GOT3 (cell line): ENCODE results near the gene NRG2.

Source experiments
- DNase-seq: peaks from one replicate; lab custom pipeline; 2025; ENCODE audit warnings: mixed read lengths; lab: John Stamatoyannopoulos, UW

NRG2 gene

DNA sequence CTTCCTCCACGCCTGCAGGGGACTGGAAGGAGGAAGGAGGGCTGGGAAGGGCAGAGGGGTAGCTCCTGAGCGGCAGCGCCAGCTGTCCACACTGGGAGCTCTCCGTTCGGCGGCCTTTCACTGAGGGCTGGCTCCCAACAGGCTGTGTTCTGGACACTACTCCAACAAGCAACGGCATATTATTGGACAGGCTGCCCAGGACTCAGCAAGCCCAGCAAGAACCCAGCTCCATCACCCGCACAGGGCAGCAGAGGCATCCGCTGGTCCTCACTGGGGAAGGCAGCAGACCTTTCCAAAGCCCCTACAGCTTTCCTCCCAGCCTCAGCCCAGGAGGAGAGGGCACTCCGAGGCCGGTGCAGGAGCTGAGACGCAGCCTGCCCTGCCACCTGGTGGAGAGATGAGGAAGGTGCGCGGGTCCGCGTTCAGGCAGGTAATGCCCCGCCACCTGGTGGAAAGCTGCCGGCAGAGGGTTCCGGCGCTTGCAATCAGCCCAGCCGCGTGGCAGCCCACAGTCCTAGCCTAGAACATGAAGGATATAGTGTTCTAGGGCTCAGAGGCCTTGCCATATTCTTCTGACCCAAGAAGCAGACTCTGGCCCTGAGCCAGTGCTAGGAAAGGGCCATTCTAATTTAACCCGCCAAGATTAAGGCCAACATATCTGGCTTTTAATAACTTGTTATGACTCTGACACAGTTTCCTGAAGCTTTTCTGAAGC is 74.4 kb downstream of the NRG2 start:
- peak; percentile 47 for DNase-seq

DNA sequence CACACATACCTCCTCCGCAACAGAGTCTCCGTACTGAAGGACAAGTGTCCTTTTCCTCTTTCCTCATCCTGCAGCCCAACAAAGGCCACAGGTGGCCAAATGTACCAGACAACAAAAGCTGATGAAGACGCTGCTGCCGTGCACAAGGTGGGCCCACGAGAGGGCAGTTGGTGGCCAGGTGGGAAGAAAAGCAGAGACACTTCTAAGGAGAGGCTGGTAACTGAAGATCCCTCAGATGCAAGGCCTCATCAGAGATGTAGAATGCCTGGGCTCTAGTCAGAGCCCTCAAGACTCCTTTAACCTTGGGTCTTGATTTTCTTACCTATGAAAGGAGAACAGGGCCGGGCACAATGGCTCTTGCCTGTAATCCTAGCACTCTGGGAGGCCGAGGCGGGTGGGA is 75.7 kb downstream of the NRG2 start:
- DNase-seq = no peak

DNA sequence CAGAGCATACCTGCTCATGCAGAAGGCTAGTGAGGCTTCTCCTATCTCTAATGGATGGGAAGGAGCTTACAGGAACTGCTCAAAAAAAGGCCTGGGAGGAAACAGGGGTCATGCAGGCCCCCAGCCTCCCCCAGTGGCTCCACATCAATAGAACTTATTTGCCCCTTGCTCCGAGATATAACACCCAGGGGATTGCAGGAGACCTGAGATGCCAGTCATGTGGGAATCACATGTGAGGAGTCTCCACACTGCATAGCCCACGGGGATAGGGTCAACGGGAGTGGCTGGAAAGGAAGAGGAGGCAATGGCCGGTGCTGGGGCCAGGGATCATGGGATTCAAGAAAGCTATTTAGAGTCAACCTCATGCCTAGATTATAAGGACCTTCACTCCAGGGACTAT is 76.2 kb downstream of the NRG2 start:
- DNase-seq = no peak

DNA sequence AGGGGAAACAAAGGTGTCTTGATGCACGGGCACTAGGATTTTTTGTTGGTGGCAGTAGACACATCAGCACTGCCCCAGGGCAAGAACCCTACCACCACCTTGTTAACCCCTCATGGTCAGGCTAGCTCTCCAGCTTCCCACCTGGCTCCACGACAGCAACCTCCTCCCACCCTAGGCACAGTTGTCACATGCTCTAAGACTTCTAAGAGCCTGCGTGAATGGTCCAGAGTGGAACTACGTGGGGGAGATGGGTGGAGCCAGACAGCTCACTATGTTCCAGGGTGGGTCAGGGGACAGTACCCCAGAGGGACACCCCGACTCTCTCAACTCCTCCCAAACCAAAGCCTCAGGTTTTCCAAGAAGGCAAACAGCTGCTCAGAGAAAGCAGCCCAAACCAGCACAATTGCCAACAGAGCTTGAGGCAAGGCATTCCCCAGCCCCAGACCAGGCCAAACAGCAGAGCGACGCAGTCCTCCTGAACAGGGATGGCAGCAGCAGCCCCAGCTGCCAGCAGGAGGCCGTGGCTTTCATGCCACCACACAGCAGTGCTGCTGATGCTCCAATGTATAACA is 78.0 kb downstream of the NRG2 start:
- DNase-seq = no peak

DNA sequence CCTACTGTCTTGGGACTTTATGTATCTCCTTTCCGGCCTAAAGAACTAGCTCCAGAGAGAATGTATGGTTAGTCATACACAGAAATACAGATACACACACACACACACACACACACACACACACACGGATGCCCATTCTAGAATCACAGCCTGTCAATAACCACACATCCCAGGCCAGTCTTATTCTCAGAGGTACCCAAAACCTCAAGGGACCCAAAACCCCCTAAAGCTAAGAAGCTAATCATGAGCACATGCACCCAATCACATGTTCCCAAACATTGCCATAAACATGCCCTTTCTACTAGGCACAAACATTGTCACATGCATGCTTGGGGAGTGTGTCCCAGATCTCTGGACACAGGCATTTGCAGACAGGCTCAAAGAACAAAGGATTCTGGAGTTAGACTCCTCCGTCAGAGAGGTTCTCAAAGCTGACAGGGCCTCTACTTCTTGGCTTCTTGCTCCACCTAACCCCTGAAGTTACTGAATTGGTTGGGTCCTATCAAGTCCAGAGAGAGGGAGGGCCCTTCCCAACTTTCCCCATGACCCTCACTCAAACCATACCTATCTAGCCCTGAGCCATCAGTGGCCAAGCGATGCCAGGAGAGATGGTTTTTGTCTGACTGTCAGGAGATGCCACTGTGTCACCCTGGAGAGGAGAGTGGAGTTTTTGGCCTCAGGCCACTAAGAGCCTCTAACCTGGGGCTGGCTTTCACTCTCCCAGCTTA is 78.7 kb downstream of the NRG2 start:
- DNase-seq = no peak

DNA sequence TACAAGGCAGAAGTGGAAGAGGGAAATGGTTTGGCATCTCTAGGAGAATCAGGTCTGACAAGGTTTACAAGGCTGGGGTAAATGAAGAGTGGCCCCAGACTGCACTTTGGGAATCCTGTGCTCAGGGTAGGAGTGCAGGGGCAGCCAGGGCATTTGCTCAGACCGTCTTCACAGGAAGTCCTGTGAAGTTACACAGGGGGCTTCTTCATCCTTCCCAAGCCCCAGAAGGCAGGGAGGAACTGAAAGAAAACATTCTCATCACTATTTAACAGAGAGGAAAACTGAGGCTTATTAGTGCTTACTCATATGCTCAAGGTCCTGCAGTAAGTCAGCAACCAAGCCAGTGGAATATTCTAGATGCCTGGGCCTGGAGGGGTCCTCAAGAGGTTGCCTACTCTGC is 80.7 kb downstream of the NRG2 start:
- DNase-seq = no peak

DNA sequence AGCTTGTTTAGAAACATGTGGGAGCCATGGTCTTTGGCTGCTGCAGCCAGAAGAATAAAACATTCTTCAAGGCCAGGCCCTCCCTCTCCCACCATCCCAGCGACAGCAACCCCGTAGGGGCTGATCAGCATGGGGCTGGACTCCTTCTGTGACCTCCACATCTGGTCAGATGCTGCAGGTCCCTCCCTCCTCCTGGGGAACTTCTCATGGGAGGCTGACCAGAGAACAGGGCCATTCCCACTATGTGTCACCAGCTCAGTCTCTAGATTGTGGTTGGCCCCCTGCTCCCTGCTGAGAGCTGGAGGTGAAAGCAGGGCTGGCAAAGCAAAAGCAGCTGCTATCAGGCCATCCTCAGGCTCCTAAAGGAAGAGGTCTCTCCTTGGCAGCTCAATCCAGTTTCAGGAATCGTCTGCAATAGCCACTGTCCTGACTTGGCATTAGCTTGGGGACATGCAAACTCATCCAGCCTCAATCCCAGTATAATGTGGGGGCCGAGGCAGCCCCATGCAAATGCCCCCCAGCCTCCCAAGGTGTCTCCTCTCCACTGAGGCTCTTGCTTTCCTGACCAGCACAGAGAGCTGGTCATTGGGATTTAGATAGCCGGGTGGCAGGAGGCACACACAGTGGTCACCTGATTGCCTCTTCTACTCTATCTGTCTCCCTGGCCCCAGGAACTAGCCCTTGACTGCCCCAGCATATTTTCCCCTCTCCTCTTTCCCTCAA is 81.5 kb downstream of the NRG2 start:
- no peak for DNase-seq

DNA sequence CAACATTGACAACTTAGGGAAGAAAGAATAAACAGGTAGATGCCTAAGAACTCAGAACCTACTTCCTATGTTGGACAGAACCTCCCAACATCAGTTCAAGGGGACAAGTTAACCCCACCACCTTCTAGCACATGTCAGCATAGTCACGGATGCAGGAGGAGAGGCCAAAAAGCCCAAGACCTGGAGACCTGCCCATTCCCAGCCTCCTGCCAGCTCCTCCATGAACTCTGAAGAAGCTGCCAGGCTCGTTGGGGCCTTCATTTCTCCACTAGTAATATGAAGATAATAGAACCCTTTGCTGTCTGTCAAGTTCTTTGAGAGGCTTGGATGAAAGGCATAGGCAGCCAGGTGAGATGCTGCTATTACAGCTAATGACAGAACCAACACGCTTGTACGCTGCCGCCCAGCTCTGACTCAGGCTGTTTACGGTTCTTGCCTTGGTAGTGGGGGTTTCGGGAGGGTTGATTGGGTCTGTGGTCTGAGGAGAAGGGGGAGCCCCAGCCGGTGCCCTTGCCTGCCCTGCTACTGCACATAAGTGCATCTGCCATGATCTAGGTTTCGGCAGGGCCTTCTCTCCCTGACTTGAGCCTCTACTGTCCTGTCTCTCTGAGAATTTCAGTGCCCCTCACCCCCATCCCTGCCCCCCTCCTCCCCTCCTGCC is 82.2 kb downstream of the NRG2 start:
- no peak for DNase-seq

DNA sequence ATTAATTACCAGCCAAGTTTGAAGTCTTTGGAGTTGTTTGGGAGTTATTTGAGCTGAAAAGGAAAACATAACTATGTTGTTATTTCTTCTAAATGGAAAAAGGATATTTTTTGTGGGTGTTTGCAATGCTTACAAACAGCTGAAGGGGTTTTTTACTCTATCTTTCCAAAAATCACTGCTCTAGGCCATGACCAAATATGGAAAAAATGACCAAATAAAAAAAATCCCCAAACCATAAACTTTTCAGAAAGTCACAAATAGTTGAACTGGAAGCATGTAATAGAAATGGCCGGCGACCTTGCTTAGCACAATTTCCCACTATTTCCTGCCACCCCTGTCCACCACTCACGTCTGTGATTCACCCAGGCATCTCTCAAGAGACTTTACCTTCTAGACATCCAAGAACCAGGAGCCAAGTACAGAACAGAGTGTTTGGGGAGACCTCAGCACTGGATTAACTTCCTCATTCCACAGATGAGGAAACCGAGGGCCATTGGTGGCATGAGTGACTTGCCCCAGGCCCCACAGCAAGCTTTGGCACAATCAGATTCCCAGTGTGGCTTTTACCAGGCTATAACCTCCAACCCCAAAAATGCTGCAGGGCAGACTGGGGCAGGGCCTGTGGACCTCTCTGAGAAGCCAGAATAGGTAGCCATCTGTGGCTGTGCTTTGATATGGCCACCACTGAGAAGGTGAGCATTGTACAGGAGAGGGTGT is 84.5 kb downstream of the NRG2 start:
- no peak for DNase-seq

DNA sequence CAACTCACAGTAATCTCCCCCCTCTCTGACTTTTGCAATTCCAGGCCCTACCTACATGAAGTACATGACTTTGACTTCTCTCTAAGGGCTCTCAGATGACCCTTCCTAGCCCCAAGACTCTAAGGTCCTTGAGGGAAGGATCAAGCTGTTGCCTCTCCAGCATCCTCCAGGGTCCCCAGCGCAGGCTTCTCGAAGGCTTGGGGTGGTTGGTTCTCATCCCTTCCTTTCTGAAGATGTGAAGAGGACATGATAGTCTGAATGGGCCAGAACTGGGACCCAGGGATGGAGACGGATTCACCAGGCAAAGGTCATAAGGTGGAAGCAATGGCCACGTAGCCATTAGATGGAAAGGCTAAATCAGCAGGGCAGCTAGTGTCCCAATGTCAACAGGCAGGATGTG is 86.8 kb downstream of the NRG2 start:
- DNase-seq = no peak

DNA sequence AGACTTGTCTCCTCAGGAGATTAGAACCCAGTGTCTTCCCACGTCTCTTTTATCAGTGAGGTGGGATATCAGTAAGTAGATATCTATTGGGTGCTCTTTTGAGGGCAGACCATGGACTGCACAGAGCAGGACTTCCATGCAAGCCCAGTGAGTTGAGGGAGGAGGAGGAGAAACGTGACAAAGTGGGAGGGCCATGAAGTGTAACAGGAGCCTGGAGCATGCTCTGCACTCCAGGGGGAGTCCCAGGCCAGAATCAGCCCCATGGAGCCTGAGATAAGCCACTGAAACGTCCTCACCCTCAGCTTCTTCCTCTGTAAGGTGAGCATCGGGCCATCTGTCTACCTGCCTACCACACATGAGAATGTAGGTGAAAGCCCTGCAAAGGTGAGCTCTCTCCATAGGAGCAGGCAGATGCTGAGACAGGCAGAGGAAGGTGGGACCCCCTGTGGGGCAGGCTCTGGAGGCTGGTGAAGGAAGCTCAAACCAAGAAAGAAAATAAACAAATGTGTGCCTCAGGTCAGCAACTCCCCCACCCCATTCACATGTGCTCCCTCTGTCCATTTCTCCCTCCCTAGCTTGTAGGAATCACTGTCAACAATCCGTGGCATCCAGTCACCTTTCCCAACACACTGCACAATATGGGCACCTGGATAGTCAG is 87.4 kb downstream of the NRG2 start:
- DNase-seq = no peak

DNA sequence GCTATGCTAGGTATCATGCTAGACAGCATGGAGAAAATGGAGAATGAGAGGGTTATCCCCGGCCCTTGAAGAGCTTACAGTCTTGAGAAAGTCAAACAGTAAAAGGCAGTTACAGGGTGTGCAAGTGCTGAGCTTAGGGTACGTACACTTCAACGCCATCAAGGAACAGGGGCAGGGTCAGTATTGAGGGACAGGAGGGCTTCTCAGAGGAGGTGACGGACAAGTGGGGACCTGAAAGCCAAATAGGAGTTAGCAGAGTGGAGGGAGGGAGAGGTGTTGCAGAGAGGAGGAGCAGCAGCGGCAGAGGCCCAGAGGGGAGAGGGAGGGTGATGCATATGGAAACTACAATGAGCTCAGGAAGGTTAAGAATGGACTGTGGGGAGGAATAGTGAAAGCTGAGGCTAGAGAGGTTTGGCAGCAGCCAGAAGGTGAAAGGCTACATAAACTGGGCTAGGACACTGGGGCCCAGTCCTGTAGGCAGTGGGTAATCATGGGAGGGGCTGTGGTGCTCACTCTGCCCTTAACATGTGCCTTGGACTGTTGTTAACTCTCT is 88.0 kb downstream of the NRG2 start:
- DNase-seq = no peak

DNA sequence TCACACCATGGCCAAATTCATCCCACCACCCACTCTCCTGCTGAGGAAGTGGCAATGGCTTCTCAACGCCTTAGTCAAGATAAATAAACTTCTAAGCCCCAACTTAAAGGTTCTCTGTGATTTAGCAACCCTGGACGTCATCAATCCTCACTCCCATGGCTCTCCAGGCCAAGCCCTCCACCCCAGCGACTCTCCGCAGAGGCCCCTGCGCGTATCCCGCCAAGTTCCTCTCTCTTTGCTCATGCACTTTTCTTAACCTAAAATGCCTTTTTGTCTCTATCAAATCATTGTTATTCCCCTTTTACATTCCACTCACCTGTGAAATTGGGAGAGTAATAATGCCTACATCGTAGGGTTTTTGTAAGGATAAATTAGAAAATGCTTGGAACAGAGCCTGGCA is 88.6 kb downstream of the NRG2 start:
- DNase-seq = no peak

DNA sequence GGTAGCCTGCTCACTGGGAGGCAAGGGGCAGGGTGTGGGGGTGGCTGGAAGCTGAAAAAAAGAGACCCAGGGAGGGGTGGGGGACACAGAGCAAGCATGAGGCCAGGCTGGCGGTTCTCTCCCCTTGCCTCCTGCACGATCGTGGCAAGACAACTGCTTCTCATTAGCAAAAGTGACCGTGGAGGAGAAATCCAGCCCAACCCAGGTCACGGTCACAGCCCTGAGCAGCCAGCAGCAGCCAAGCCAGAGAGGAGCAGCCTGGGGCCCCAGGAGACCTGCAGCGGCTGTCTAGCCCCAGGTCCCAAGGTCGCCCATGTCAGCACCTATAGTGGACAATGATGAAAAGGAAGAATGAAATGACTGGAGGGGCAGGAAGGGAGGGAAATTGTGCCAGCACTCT is 89.1 kb downstream of the NRG2 start:
- no peak for DNase-seq

DNA sequence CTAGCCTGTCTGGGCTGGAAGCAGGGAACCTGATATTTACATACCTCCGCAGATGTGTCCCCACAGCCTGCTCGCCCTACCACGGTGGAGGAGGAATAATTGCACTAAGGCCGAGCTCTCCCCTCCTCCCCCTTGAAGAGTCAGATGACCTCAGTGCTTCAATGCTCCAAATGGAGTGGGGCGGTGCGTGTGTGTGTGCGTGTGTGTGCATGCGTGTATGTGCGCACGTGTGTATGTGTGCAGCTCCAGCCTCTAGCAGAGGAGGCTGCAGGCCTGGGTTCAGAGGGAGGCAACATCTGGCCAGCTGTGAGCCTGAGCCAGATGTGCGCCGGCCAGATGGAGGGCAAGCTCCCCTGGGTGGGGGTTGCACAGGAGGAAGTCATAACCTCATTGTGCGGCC is 90.5 kb downstream of the NRG2 start:
- no peak for DNase-seq

DNA sequence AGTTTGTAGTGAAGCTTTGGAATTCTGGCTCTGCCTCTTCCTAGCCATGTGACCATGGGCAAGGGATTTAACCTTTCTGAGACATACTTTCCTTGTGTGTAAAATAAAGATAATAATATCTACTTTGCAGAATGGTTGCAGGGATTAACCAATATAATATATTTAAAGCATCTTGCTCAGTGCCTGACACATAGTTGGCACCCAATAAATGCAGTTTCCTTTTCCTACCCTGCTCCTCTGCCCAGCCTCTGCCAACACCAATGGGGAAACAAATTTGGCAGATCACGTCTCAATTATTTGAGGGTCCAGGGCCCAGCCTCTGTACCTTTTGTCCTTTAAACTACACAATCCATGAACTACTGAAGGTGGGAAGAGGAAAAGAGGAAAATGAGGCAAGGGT is 91.1 kb downstream of the NRG2 start:
- DNase-seq = no peak

DNA sequence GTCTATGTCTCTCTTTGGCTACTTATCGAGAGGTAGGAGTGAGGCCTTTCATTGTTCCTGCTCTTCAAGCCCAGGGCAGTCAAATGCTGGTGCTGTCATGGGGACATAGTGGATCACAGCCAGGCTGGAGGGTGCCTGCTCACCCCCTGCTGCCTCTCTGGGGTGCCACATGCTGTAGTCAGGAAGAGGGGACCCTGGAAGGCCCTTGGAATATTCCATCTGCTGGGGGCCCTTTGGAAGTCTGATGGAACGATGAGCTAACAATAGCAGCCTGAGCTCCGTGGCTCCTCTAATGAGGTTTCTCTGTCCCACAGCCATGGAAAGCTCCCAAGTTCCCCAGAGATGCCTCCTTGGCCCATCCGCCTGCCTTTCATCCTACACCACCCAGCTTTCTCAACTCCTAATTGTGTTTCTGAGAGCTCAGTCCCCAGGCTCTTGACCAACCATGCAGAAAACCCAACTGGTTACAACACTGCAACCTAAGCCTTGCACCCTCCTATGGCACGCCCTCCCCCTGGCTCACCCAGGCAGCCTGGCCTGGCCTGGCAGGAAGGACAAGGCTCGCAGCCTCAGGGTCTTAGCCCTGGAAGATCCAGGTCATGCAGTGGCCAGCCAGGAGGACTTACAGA is 91.7 kb downstream of the NRG2 start:
- DNase-seq = no peak

DNA sequence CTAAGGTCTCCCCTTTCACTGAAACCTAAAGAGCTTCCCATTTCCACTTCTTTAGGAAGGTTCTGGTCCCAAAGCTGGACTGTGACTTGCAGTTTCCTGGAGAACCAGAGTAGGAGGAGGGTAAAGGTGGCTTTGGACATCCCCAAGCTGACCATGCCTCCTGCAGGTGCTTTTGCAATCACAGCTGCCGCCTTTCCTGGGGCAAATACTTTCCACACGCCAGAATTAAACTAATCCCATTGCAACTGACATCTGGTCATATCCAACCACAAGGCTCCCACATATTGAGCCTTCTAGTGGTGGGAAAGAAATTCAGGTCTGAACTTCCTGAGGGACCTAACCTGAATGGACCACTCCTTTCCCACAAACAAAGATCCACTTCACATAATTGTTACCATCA is 92.7 kb downstream of the NRG2 start:
- DNase-seq = no peak

DNA sequence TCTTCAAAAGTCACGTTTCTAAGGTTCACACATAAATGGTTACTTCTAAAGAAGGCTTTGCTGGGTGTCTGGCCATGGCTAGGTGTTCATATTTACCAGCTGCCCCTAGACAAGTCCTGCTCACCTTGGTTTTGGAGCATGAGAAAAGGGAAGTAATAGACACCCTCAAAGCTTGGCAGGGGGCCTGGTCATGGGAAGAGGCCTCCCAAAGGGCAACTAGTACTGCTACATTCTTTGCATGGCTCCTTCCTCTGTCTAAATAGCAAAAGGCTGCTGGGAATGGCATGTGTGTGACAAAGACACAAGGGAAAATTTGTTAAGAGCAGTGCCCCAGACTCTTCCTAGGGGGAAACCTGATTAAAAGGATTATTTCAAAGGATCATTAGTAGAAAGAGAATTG is 93.4 kb downstream of the NRG2 start:
- no peak for DNase-seq

DNA sequence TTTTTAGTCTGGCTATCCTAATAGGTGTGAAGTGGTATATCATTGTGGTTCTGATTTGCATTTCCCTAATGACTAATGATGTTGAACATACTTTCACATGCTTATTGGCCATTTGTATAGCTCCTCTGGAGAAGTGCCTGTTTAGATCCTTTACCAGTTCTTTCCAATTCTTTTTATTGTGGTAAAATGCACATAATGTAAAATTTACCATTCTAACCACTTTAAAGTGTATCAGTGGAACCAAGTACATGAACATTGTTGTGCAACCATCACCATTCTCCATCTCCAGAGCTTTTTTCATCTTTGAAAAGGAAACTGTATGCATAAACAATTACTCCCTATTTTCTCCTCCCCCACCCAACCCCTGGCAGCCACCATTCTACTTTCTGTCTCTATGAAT is 95.4 kb downstream of the NRG2 start:
- DNase-seq = no peak
